BE2C (cell line): ENCODE data around the gene LRFN2.

Experiments used
- DNase-seq: peaks from one replicate; pipeline ENCODE4 v3.0.0-alpha.2; 2020
- H3K27me3 ChIP-seq: fragments of 250-450 bp; sonication (Bioruptor Pico); 2 replicates; pipeline ENCODE4 v1.5.1; 2020; ENCODE audit warnings: mild to moderate bottlenecking
- H3K36me3 ChIP-seq: fragments of 250-450 bp; sonication (Bioruptor Pico); 2 replicates; pipeline ENCODE4 v1.5.1; 2020; ENCODE audit warnings: mild to moderate bottlenecking
- H3K4me1 ChIP-seq: fragments of 250-450 bp; sonication (Bioruptor Pico); 2 replicates; pipeline ENCODE4 v1.5.1; 2020
- H3K4me3 ChIP-seq: 2 replicates; pipeline ENCODE4 v1.5.1; 2011; ENCODE audit warnings: low read depth, low read length
- H3K9me3 ChIP-seq: fragments of 250-450 bp; sonication (Bioruptor Pico); 2 replicates; pipeline ENCODE4 v1.5.1; 2020
- CTCF ChIP-seq: IDR thresholded peaks from 2 replicates; pipeline ENCODE4 v1.5.1; 2012; ENCODE audit warnings: mild to moderate bottlenecking, low read depth, low read length

The LRFN2 gene

GRCh38 chr6:40541556-40542174, 45.5 kb downstream of the LRFN2 start:
- Histone ChIP-seq H3K9me3 (no peaks in the 10 kb centered on the region), H3K4me1 (no peaks in the 10 kb centered on the region; the same call in none of the 2 replicates), H3K27me3 (no peaks in the 10 kb centered on the region), H3K4me3 (no peak overlapping the region), H3K36me3 (no peaks in the 10 kb centered on the region)
- DNase-seq: no peak
- TF ChIP-seq CTCF: no peak

GRCh38 chr6:40540790-40541189, 46.4 kb downstream of the LRFN2 start:
- Histone ChIP-seq H3K9me3 (no peaks in the 10 kb centered on the region), H3K27me3 (no peaks in the 10 kb centered on the region), H3K36me3 (no peaks in the 10 kb centered on the region), H3K4me3 (no peak overlapping the region), H3K4me1 (peaks cover 6% of the 10 kb centered on the region)
- no peak for TF ChIP-seq CTCF
- DNase-seq: no peak

GRCh38 chr6:40539853-40540252, 47.3 kb downstream of the LRFN2 start:
- Histone ChIP-seq H3K4me1 (peaks cover 15% of the 10 kb centered on the region), H3K36me3 (no peaks in the 10 kb centered on the region), H3K27me3 (no peaks in the 10 kb centered on the region), H3K4me3 (no peak overlapping the region), H3K9me3 (no peaks in the 10 kb centered on the region)
- TF ChIP-seq CTCF: no peak
- DNase-seq: no peak

GRCh38 chr6:40538556-40538955, 48.6 kb downstream of the LRFN2 start:
- no peaks in the 10 kb centered on the region for H3K27me3 ChIP-seq
- no peaks in the 10 kb centered on the region for H3K9me3 ChIP-seq
- no peaks in the 10 kb centered on the region for H3K36me3 ChIP-seq
- H3K4me3 ChIP-seq: no peak overlapping the region
- TF ChIP-seq CTCF: no peak
- DNase-seq: no peak
- peaks cover 18% of the 10 kb centered on the region for H3K4me1 ChIP-seq

GRCh38 chr6:40537446-40537845, 49.7 kb downstream of the LRFN2 start:
- Histone ChIP-seq H3K9me3 (no peaks in the 10 kb centered on the region; the same call in 1 of the 2 replicates), H3K4me1 (peaks cover 18% of the 10 kb centered on the region), H3K4me3 (no peak overlapping the region), H3K36me3 (no peaks in the 10 kb centered on the region), H3K27me3 (no peaks in the 10 kb centered on the region)
- TF ChIP-seq CTCF: no peak
- DNase-seq: no peak

- peaks cover 18% of the 10 kb centered on the region for H3K4me1 ChIP-seq
- H3K27me3 ChIP-seq: no peaks in the 10 kb centered on the region
- no peaks in the 10 kb centered on the region; the same call in 1 of the 2 replicates for H3K9me3 ChIP-seq
- no peaks in the 10 kb centered on the region for H3K36me3 ChIP-seq
- TF ChIP-seq CTCF: peak; percentile 45
- H3K4me3 ChIP-seq: no peak overlapping the region
- DNase-seq: peak; percentile 33
Observed at GRCh38 chr6:40536442-40536841, 50.7 kb downstream of the LRFN2 start.
